ENCODE measurements around the gene ZNF75A.

ZNF75A gene

DNA sequence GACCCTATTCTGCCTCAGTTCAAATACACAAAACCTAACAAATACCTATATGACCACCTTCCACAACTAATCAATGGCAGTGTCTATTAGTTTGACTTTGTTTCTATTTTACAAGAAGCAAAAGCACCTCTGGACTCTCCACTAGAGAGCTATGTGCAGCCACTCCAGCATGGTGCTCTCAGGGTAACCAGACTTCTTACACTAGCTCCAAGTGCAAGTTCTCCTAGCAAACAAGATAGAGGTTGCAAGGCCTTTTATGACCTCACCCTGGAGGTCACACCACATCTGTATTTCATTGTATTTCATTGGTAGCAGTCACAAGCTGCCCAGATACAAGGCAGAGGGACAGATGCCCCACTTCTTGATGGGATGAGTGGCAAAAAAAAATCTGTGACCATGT is 30.4 kb upstream of the ZNF75A start:
- TF ChIP-seq TEAD4 (IDR thresholded peaks at IDR 0.05) (no peak), RAD21 (IDR thresholded peaks at IDR 0.05; ENCODE audit: low read depth) (no peak), ZBTB7A (IDR thresholded peaks at IDR 0.05; ENCODE audit: low read depth) (no peak), CEBPB (IDR thresholded peaks at IDR 0.05) (no peak), EGR1 (IDR thresholded peaks at IDR 0.05) (no peak), TCF12 (IDR thresholded peaks at IDR 0.05; ENCODE audit: low read depth) (no peak), NFIC (IDR thresholded peaks at IDR 0.05) (no peak), TAF1 (IDR thresholded peaks at IDR 0.05; ENCODE audit: low read depth) (no peak), EP300 (IDR thresholded peaks at IDR 0.05; ENCODE audit: borderline replicate concordance) (no peak), YY1 (IDR thresholded peaks at IDR 0.05; ENCODE audit: low read depth) (no peak), FOXM1 (IDR thresholded peaks at IDR 0.05; ENCODE audit: borderline replicate concordance, low read depth) (no peak), CREB1 (IDR thresholded peaks at IDR 0.05; ENCODE audit: low read depth) (no peak)
- TF ChIP-seq, protein P1, sequence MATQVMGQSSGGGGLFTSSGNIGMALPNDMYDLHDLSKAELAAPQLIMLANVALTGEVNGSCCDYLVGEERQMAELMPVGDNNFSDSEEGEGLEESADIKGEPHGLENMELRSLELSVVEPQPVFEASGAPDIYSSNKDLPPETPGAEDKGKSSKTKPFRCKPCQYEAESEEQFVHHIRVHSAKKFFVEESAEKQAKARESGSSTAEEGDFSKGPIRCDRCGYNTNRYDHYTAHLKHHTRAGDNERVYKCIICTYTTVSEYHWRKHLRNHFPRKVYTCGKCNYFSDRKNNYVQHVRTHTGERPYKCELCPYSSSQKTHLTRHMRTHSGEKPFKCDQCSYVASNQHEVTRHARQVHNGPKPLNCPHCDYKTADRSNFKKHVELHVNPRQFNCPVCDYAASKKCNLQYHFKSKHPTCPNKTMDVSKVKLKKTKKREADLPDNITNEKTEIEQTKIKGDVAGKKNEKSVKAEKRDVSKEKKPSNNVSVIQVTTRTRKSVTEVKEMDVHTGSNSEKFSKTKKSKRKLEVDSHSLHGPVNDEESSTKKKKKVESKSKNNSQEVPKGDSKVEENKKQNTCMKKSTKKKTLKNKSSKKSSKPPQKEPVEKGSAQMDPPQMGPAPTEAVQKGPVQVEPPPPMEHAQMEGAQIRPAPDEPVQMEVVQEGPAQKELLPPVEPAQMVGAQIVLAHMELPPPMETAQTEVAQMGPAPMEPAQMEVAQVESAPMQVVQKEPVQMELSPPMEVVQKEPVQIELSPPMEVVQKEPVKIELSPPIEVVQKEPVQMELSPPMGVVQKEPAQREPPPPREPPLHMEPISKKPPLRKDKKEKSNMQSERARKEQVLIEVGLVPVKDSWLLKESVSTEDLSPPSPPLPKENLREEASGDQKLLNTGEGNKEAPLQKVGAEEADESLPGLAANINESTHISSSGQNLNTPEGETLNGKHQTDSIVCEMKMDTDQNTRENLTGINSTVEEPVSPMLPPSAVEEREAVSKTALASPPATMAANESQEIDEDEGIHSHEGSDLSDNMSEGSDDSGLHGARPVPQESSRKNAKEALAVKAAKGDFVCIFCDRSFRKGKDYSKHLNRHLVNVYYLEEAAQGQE (IDR thresholded peaks at IDR 0.05; ENCODE audit: low read depth): no peak
- TF ChIP-seq, protein P2, sequence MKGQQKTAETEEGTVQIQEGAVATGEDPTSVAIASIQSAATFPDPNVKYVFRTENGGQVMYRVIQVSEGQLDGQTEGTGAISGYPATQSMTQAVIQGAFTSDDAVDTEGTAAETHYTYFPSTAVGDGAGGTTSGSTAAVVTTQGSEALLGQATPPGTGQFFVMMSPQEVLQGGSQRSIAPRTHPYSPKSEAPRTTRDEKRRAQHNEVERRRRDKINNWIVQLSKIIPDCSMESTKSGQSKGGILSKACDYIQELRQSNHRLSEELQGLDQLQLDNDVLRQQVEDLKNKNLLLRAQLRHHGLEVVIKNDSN (IDR thresholded peaks at IDR 0.05): no peak
- TF ChIP-seq, protein P3, sequence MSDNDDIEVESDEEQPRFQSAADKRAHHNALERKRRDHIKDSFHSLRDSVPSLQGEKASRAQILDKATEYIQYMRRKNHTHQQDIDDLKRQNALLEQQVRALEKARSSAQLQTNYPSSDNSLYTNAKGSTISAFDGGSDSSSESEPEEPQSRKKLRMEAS (IDR thresholded peaks at IDR 0.05): no peak

DNA sequence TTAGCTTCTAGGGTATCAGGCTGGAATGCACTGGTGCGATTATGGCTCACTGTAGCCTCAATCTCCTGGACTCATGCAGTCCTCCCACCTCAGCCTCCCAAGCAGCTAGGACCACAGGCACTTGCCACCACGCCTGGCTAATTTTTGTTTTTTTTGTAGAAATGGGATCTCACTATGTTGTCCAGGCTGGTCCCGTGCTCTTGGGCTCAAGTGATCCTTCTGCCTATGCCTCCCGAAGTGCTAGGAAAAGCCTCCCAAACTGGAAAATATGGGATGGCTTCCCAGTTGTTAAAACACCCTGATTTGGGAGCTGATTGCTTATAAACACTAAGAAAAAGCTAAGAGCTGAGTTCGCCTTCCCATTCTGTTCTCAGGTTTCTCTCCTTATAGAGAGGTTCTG is 28.6 kb upstream of the ZNF75A start:
- TF ChIP-seq, protein P2 (IDR thresholded peaks at IDR 0.05): no peak
- TF ChIP-seq CREB1 (IDR thresholded peaks at IDR 0.05; ENCODE audit: low read depth): no peak
- TF ChIP-seq, protein P1 (IDR thresholded peaks at IDR 0.05; ENCODE audit: low read depth): no peak
- no peak for TF ChIP-seq ZBTB7A (IDR thresholded peaks at IDR 0.05; ENCODE audit: low read depth)
- TF ChIP-seq, protein P3 (IDR thresholded peaks at IDR 0.05): no peak
- no peak for TF ChIP-seq FOXM1 (IDR thresholded peaks at IDR 0.05; ENCODE audit: borderline replicate concordance, low read depth)
- no peak for TF ChIP-seq EGR1 (IDR thresholded peaks at IDR 0.05)
- no peak for TF ChIP-seq CEBPB (IDR thresholded peaks at IDR 0.05)

DNA sequence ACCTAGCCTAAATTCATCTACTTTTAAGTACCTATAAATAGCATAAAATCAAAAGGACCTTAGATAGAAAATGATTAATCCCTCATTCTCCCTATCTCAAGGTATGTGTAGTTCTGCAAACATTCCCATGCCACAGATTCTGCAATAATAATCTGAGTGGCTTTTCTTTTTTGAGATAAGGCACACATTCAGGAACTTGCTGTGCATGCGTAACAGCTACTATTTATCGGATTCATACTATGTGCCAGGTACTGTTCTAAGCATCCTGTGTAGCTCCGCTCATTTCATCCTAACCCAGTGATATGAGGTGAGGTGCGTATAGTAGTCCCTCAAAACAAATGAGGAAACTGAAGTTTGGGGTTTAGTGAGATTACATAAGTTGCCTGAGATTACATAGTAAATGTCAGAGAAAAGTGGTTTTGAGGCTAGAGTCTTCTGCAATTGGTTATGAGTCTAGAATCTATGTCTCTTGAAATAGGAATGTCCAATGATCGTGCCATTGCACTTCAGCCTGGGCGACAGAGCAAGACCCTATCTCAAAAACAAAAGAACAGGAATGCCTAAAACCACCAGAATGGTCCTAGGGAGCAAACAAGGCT is 24.0 kb upstream of the ZNF75A start:
- TF ChIP-seq CREB1 (IDR thresholded peaks at IDR 0.05; ENCODE audit: low read depth) (no peak), RAD21 (IDR thresholded peaks at IDR 0.05; ENCODE audit: low read depth) (no peak), ZBTB7A (IDR thresholded peaks at IDR 0.05; ENCODE audit: low read depth) (no peak), TCF12 (IDR thresholded peaks at IDR 0.05; ENCODE audit: low read depth) (no peak), EGR1 (IDR thresholded peaks at IDR 0.05) (no peak), TEAD4 (IDR thresholded peaks at IDR 0.05) (no peak), NFIC (IDR thresholded peaks at IDR 0.05) (no peak), EP300 (IDR thresholded peaks at IDR 0.05; ENCODE audit: borderline replicate concordance) (no peak), FOXM1 (IDR thresholded peaks at IDR 0.05; ENCODE audit: borderline replicate concordance, low read depth) (no peak), YY1 (IDR thresholded peaks at IDR 0.05; ENCODE audit: low read depth) (no peak), CEBPB (IDR thresholded peaks at IDR 0.05) (no peak), TAF1 (IDR thresholded peaks at IDR 0.05; ENCODE audit: low read depth) (no peak)
- TF ChIP-seq, protein P3 (IDR thresholded peaks at IDR 0.05): no peak
- TF ChIP-seq, protein P1 (IDR thresholded peaks at IDR 0.05; ENCODE audit: low read depth): no peak
- TF ChIP-seq, protein P2 (IDR thresholded peaks at IDR 0.05): no peak

All from Ishikawa (cell line).